Measurements from ENCODE around the gene C1QTNF9B.
A peak's percentile ranks its signal among the peaks of the same experiment; 100 is the strongest.
"Not testable (repeated sequence)": the region's sequence is repeated elsewhere in the genome, so short reads cannot be mapped to it uniquely, and the experiment has no call there.

C1QTNF9B gene

DNA sequence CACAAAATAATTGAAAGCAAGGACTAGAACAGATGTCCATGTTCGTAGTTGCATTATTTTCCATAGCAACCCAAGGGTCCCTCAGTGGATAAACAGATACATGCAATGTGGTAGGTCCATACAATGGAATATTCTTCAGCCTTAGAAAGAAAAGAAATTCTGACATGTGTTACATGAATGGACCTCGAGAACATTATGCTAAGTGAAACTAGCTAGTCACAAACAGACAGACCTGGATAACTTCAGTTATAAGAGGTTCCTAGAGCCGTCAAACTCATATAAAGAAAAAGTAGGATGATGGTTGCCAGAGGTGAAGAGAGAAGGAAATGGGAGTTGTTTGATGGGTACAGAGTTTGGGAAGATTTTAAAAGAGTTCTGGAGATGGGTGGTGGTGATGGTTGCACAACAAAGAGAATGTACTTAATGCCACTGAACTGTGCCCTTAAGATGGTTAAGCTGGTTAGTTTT is at the start of gene C1QTNF9B:
C1QTNF9B (minus strand) TSS at position 51 of the 468 bp plus-strand sequence.
- DNase-seq = not testable (repeated sequence)

- no peak for DNase-seq
These were observed 49.6 kb upstream of the C1QTNF9B start for GRCh38 chr13:23946900-23947299.

GRCh38 chr13:23946067-23946466 is 48.8 kb upstream of the C1QTNF9B start:
- no peak for DNase-seq

DNA sequence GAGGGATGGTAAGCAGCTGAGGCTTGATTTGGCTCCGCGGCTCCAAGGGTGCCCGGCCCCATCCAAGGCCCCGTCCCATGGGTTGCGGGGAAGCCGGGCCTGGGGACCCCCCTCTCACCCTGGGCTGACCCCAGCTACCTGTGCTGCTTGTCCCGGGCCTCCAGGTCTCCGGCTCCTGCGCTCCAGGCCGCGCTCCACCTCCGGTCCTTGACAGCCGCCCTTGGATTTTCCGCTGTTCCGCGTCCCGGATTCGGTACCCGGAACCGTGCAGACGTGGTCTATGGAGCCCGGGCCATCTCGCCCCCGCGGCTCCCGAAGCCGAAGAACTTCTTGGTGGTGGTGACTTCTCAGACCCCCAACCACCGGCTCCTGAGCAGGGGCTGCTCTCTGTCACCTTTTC is 48.3 kb upstream of the C1QTNF9B start:
- DNase-seq = no peak

- DNase-seq = no peak
These were observed 43.9 kb upstream of the C1QTNF9B start for GRCh38 chr13:23941211-23941610.

DNA sequence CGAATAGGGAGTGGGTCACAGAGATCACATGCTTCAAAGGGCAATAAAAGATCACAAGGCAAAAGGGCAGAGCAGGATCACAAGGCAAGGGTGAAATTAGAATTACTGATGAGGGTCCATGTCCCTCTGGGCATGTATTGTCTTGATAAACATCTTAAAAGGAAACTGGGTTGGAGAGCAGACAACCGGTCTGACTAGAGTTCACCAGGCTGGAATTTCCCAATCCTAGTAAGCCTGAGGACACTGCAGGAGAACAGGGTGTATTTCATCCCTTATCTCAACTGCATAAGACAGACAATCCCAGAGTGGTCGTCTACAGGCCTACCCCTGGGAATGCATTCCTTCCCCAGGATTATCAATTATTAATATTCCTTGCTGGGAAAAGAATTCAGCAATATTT is 42.4 kb upstream of the C1QTNF9B start:
- not testable (repeated sequence) for DNase-seq

DNA sequence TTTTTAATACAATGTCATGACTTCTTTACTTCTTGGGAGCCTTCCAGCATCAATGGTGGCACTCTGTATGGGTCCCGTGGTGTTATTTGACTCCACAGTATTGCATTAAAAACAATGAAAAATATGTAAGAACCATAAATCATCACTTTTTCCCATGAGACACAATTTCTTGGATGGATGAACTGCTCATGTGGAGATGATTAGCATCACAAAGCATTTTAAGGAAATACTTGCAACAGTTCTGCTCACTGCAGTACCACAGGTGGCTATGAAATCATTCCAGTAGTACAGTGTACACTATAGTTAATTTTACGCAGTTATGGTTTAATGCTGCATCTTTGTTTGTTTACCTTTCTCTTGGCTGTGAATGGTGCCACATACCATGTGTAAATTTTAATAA is 37.2 kb upstream of the C1QTNF9B start:
- no peak for DNase-seq

DNA sequence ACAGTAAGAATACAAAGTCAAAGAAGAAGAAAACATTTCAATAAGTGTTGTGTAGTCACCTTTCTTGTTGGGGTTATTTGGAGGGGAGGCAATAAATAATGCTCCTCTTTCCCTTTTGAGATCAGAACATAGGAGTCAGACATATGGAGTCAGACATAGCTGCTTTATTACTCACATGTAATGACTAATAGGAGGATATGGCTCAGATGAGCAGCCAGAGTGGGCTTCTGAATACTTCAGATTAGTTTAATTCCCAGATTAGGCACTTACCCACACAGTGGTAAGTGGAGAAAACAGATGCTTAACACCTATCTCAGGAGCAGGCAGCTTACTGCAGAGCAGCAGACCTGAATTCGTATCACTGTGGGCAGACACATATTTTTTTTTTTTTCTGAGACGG is 31.7 kb upstream of the C1QTNF9B start:
- DNase-seq = no peak

DNA sequence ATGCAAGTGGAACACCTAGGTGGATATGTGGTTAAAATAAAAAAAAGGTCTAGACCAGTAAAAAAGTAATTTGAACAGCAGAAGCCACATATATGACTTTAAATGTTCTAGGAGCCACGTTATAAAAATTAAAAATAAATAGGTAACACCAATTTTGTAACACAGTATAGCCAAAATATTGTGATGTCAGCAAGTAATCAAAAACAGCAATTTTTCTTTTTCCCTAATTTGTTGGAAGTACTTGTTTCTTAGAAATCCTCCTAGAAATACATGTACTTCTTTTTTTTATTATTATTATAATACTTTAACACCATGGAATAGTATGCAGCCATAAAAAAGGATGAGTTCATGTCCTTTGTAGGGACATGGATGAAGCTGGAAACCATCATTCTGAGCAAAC is 25.7 kb upstream of the C1QTNF9B start:
- DNase-seq = no peak

DNA sequence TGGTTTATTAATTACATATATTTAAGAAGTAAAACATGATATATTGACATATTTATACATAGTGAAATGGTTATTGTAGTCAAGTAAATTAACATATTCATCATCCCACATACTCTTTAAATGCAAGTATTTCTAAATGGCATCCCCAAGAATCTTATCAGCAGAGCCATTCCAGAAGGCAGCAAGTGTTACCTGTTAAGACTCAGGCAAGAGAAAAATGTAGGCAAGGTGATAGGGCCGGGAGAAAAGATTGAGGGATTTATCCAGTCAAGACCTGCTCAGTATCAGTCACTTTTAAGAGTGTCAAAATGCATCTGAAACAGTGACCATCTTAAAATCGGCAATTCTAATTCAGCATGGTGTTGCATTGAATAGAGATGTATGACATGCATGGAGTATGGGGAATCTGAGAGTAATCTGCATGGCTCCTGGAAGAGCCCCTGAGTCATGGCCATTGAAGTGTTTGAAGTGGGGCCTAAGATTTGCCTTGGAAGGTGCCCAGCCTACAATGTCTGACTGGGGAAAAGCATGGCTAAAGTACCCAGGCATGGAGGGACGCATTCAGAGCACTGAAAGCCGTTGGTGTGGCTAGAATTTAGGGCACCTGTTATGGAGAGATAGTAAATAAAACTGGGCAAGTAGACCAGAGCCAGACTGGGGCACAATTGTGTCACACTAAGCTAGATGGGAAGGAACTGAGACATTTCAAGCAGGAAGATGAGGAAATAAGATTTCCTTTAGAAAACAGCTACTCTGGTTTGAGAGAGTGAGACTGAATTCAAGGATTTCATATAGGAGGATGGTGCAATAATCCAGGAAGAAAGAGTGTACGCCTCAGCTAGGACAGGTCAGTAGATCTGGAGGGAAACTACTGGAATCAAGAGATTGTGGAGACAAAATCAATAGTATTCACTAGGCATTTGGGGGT is 25.0 kb upstream of the C1QTNF9B start:
- DNase-seq = no peak

DNA sequence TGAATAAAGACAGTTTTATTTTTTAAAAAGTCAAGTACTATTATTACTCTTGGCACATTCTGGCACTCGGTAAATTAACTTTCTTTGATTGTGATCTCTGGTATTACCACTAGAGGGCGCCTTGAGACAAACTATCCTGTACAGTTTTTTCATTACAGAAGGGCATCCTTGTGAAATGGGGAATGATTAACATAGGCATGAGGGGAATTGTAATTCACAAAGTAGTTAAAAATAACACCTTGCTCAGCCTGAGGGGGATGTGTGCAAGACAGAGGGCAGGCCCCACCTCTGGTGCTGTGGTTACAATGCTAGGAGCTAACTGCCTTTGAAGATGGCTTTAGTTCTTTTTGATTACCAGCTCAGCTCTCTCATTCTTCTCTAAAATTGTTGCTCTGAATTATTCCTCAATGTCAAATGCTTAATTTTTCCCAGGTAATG is 24.2 kb upstream of the C1QTNF9B start:
- DNase-seq = peak; percentile 21

- DNase-seq = no peak
These were observed 21.7 kb upstream of the C1QTNF9B start for GRCh38 chr13:23919006-23919405.

DNA sequence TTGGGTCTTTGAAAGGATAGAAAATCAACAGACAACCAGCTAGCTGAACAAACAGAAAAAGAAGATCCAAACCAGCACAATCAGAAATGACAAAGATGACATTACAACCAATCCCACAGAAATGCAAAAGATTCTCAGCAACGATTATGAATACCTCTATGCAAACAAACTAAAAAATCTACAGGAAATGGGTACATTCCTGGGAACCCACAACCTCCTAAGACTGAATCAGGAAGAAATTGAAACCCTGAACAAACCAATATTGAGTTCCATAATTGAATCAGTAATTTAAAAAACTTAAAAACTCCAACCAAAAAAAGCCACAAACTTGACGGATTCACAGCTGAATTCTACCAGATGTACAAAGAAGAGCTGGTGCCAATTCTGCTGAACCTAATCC is 20.9 kb upstream of the C1QTNF9B start:
- no peak for DNase-seq

- DNase-seq = peak; percentile 27
These were observed 18.0 kb upstream of the C1QTNF9B start for GRCh38 chr13:23915308-23915707.

DNA sequence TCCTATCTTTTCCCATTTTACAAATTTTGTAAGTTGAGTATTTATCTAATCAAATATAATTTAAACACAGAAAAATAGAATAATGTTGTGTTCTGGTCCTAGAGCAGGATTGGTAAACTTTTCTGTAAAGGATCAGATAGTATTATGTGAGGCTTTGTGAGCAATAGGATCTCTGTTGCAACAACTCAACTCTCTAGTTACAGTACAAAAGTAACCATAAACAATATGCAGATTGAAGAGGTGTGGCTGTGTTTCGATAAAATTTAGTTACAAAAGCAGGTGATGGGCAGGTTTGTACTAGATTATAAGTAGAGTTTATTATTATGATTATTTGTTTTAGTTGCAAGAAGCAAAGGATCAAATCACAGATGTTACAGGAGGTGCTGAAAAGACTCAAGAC is 15.2 kb upstream of the C1QTNF9B start:
- DNase-seq = no peak

DNA sequence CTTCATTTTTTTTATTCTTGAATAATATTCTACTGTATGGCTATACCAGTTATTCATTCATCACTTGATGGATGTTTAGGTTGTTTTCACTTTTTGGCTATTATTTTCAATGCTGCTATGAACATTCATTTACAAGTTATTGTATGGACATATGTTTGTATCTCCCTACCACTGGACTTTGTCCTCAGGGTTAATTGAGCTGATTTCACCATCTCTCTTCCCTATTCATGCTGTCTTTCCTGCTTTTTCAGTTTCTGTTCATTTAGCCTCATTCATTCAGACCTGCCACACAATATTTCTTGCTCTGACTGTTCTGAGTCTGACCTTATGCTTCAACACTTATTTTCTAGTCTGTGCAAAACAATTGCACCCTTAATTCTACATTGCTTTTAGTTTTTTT is 12.3 kb upstream of the C1QTNF9B start:
- no peak for DNase-seq

GRCh38 chr13:23905766-23906165 is 8.5 kb upstream of the C1QTNF9B start:
- no peak for DNase-seq

DNA sequence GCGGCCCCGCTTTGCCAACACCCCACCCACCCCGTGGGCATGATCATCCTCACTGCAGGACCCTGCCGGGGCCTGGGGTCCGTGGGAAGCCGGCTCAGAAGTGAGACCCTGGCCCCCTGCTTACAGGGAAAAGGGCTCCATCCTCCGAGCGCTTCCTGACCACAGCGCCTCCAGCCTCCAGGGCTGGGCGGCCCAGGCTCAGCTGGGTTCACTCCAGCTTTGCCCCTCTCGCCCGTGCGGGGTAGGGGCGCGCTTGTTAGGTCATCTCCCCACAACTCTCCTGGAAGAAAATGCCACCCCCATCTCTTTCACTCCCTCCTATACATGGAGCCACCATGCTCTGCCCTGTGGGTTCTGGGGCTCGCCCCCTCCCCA is 6.6 kb upstream of the C1QTNF9B start:
- no peak for DNase-seq

DNA sequence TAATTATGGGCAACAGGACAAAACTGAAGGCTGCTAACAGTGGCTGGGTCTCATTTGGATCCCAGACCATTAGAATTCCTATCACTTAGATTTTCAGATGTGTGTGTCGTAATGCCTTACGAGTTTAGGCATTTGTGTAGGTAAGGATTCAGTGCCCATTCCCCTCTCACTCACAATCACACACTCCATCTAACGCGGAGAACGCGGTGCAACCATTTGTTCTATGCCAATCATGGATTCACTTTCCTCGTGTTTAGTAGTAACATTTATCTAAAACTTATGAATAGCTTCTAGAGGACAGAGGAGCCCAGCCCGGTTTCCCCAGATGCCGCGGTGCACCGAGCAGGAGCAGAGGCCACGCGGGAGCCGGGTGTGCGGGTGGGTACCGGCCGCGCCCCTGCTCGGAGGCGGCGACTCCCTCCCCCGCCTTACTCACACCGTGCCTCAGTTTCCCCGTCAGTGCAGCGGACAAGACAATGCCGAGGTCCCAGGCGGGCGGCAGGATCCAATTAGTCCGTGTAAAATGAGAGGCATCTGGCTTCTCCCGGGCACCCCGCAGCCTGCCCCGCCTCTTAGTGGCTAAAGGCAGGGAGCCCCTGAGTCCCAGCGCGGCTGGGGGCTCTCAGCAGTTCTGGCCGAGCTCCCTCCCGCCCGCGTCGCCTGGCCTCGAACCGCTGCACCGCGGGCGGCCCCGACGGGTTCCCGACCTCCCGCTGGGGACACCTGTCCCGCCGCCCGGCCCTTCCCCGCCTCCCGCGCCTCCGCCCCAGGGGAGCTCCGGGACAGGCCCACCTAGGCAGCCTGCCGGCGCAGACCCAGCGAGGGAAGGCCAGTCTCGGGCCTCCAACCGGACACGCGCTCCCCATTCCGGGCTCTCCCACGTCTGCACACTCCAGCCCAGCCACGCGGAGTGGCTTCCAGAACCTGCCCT is 5.9 kb upstream of the C1QTNF9B start:
- DNase-seq = no peak

GRCh38 chr13:23901365-23901764 is 4.1 kb upstream of the C1QTNF9B start:
- no peak for DNase-seq

DNA sequence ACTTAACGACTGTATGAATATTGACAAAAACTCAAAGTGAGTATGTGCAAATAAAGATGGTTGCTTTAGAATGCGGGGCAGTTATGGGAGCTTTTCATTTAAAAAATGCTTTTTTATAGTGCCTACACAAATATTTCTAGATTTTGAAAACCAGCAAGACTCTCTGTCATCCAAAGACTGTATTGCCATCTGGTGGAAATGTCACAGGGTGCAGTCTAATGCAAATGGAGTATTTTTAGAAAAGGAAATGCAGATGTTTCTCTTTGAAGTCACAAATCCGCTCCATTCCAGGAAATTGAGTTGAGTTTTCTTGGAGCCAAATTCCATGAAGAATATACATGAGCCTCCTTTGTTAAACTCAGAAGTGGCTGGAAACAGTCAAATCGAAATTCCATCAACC is 2.3 kb upstream of the C1QTNF9B start:
- no peak for DNase-seq

DNA sequence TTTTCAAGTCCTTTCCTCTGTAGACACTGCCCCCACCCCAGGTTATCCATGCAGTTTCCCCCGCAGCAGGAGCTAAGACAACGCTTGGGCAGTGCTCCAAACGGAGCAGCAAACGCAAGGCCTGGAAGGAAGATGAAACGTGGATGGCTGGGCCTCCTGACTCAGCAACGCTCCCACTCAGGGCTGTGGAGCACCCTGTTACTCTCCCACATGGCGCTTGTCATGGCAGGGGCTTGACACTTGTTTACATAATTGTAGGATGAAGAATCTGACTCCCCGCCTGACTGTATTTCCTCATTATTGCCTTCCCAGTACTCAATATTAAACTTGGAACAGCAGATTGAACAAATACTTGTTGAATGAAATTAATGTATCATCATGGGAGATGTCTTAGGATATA is 799 bp upstream of the C1QTNF9B start:
- DNase-seq = no peak

DNA sequence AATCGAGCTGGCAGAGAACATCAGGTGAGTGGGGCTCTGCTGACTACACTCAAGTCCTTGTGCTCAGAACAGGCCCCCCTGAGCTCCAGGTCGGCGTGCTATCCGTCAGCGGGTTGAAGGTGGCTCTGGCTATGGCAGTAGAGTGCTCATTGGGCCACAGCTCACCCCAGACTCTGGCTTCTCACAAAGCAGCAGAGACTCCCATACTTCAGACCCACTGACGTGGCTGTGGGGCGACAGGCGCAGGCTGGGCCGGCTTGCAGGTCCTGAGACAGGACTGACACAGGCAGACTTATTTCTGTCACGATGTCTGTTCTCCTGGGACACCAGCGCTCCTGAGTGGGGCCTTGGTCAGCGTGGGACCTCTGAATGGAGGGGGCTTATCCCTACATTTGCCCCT is 2.6 kb downstream of the C1QTNF9B start:
- not testable (repeated sequence) for DNase-seq

- not testable (repeated sequence) for DNase-seq
These were observed 3.5 kb downstream of the C1QTNF9B start for GRCh38 chr13:23893791-23894190.

Data from SHP77 treated with DMSO at 0.1 percent for 48 hours (cell line).